ENCODE results near the gene ARHGAP24.

Gene ARHGAP24

GRCh38 chr4:85611661-85612060 lies 136.7 kb downstream of the ARHGAP24 start:
- POLR2A ChIA-PET: no interaction called here

GRCh38 chr4:85613901-85614300 lies 139.0 kb downstream of the ARHGAP24 start:
- DNase-seq (ENCODE audit: low read depth, low spot score): no peak
- H3K4me3 ChIP-seq (ENCODE audit: low read depth, low read length): no peak overlapping the region
- ChIA-PET CTCF (interaction anchor here (1.3 kb wide), 1 partner anchor 15 kb away, joined by 3 read pairs; no protein-coding TSS in a partner anchor), POLR2A (no interaction called here)
- TF ChIP-seq CTCF (IDR thresholded peaks at IDR 0.05; ENCODE audit: insufficient read depth, low read length, missing control alignments): no peak

More at GRCh38 chr4:85611661-85612060, 136.7 kb downstream of the ARHGAP24 start:
- no peak for TF ChIP-seq CTCF (IDR thresholded peaks at IDR 0.05; ENCODE audit: insufficient read depth, low read length, missing control alignments)
- H3K4me3 ChIP-seq (ENCODE audit: low read depth, low read length): no peak overlapping the region
- CTCF ChIA-PET: no interaction called here
- no peak for DNase-seq (ENCODE audit: low read depth, low spot score)

- ChIA-PET CTCF (interaction anchor here (1.9 kb wide), 1 partner anchor 132 kb away, joined by 4 read pairs; no protein-coding TSS in a partner anchor), POLR2A (no interaction called here)
- no peak for DNase-seq (ENCODE audit: low read depth, low spot score)
- TF ChIP-seq CTCF (IDR thresholded peaks at IDR 0.05; ENCODE audit: insufficient read depth, low read length, missing control alignments): no peak
- no peak overlapping the region for H3K4me3 ChIP-seq (ENCODE audit: low read depth, low read length)
These were observed 141.0 kb downstream of the ARHGAP24 start for GRCh38 chr4:85615952-85616351.

- CTCF ChIA-PET: interaction anchor here (1.9 kb wide), 1 partner anchor 131 kb away, joined by 4 read pairs; no protein-coding TSS in a partner anchor
- POLR2A ChIA-PET: no interaction called here
- no peak overlapping the region for H3K4me3 ChIP-seq (ENCODE audit: low read depth, low read length)
- TF ChIP-seq CTCF (IDR thresholded peaks at IDR 0.05; ENCODE audit: insufficient read depth, low read length, missing control alignments): no peak
- no peak for DNase-seq (ENCODE audit: low read depth, low spot score)
These were observed 142.3 kb downstream of the ARHGAP24 start for GRCh38 chr4:85617202-85617601.

GRCh38 chr4:85632981-85633380 lies 158.0 kb downstream of the ARHGAP24 start:
- no peak for DNase-seq (ENCODE audit: low read depth, low spot score)
- TF ChIP-seq CTCF (IDR thresholded peaks at IDR 0.05; ENCODE audit: insufficient read depth, low read length, missing control alignments): no peak
- CTCF ChIA-PET: no interaction called here
- POLR2A ChIA-PET: no interaction called here
- H3K4me3 ChIP-seq (ENCODE audit: low read depth, low read length): no peak overlapping the region

GRCh38 chr4:85637778-85638177 lies 162.8 kb downstream of the ARHGAP24 start:
- no peak for DNase-seq (ENCODE audit: low read depth, low spot score)
- H3K4me3 ChIP-seq (ENCODE audit: low read depth, low read length): no peak overlapping the region
- POLR2A ChIA-PET: no interaction called here
- CTCF ChIA-PET: no interaction called here
- TF ChIP-seq CTCF (IDR thresholded peaks at IDR 0.05; ENCODE audit: insufficient read depth, low read length, missing control alignments): no peak

Measured in AG04449 (cell line).